PC-3 (cell line): ENCODE data around the gene ST6GALNAC2. TPM values are rescaled to one million over a fixed set of nuclear protein-coding genes. Genes with fewer than 3 reads are reported as not detected.

ENCODE experiments used
- ATAC-seq: fragments of 200-7000 bp; cut with Tn5 transposase; 2 replicates; pipeline ENCODE4 v1.9.1; 2020; ENCODE audit warnings: mild to moderate bottlenecking, moderate library complexity
- BruUV-seq: library from RNA; stranded (reverse); fragments of 400-500 nt; replicated peaks from 2 replicates; lab custom pipeline; 2021; lab: Mats Ljungman, UMichigan
- CTCF ChIA-PET: fragments of 300-600 bp; sonication (Branson Sonifier 250); formaldehyde crosslinking; loops from one replicate; lab custom pipeline; 2022; ENCODE audit warnings: antibody characterized with exemption; lab: Charles Lee
- POLR2A ChIA-PET: fragments of 300-600 bp; sonication (Branson Sonifier 250); formaldehyde crosslinking; loops from one replicate; lab custom pipeline; 2022; ENCODE audit warnings: antibody characterized with exemption; ENCODE audit not compliant: unreplicated experiment; lab: Charles Lee
- DNase-seq: peaks from one replicate; pipeline ENCODE4 v3.0.0-alpha.2; 2015
- H2AFZ ChIP-seq: fragments of 300-600 bp; sonication (generic); 2 replicates; pipeline ENCODE4 v1.6.0; 2016; ENCODE audit warnings: antibody characterized with exemption, low read length
- H3F3A ChIP-seq: fragments of 300-600 bp; sonication (generic); one replicate; pipeline ENCODE4 v1.6.0; 2017; ENCODE audit warnings: antibody characterized with exemption, low read length, control low read depth, mild to moderate bottlenecking; ENCODE audit not compliant: unreplicated experiment
- H3K27ac ChIP-seq: fragments of 300-600 bp; sonication (generic); 2 replicates; pipeline ENCODE4 v1.5.1; 2016; ENCODE audit warnings: mild to moderate bottlenecking, low read length
- H3K27me3 ChIP-seq: fragments of 300-600 bp; sonication (generic); 2 replicates; pipeline ENCODE4 v1.6.1; 2016; ENCODE audit warnings: low read length, mixed read lengths
- H3K36me3 ChIP-seq: fragments of 300-600 bp; sonication (generic); 2 replicates; pipeline ENCODE4 v1.6.1; 2016; ENCODE audit warnings: low read depth, mixed run types, low read length, mixed read lengths
- H3K4me1 ChIP-seq: fragments of 300-600 bp; sonication (generic); 2 replicates; pipeline ENCODE4 v1.5.1; 2016; ENCODE audit warnings: low read length; ENCODE audit not compliant: insufficient read depth
- H3K4me2 ChIP-seq: fragments of 300-600 bp; sonication (generic); 2 replicates; pipeline ENCODE4 v1.6.0; 2016; ENCODE audit warnings: low read length
- H3K4me3 ChIP-seq: fragments of 300-600 bp; sonication (generic); 2 replicates; pipeline ENCODE4 v1.5.1; 2016; ENCODE audit warnings: mild to moderate bottlenecking, low read length, mixed read lengths
- H3K79me2 ChIP-seq: fragments of 300-600 bp; sonication (generic); 2 replicates; pipeline ENCODE4 v1.6.1; 2017; ENCODE audit warnings: low read length, mixed read lengths
- H3K9ac ChIP-seq: fragments of 300-600 bp; sonication (generic); 2 replicates; pipeline ENCODE4 v1.6.0; 2016; ENCODE audit warnings: mild to moderate bottlenecking, low read length
- H3K9me2 ChIP-seq: fragments of 300-600 bp; sonication (generic); replicated peaks from 2 replicates; pipeline ENCODE4 v1.6.1; 2016; ENCODE audit warnings: mixed run types, low read length, mixed read lengths
- H3K9me3 ChIP-seq: fragments of 300-600 bp; sonication (generic); 2 replicates; pipeline ENCODE4 v1.6.1; 2016; ENCODE audit warnings: low read length, mixed read lengths
- H4K20me1 ChIP-seq: fragments of 300-600 bp; sonication (generic); 2 replicates; pipeline ENCODE4 v1.6.1; 2016; ENCODE audit warnings: low read length, mixed read lengths
- EZH2 ChIP-seq: fragments of 300-600 bp; sonication (generic); IDR thresholded peaks from one replicate; pipeline ENCODE4 v1.6.1; 2017; ENCODE audit warnings: antibody characterized with exemption, mild to moderate bottlenecking, low read length; ENCODE audit not compliant: unreplicated experiment
- EZH2phosphoT487 ChIP-seq: fragments of 300-600 bp; sonication (generic); IDR thresholded peaks from 2 replicates; pipeline ENCODE4 v1.6.1; 2018; ENCODE audit warnings: mild to moderate bottlenecking, antibody characterized with exemption, low read length, borderline replicate concordance
- intact Hi-C: fragments of 100-400 bp; cut with micrococcal nuclease; formaldehyde crosslinking; loops from 2 replicates; pipeline ENCODE4 v1.9.0; 2023
- total RNA-seq: library from RNA; depleted of rRNA; stranded (reverse); fragments of >200 nt; gene quantifications from 2 replicates; pipeline ENCODE4 v1.2.3, GENCODE V29; 2014
- TF ChIP-seq, protein P1 (sequence below): fragments of 300-600 bp; sonication (generic); conservative IDR thresholded peaks from 2 replicates; pipeline ENCODE4 v1.5.1; 2017; ENCODE audit warnings: antibody characterized with exemption, low read depth, mild to moderate bottlenecking, low read length

ST6GALNAC2 gene
- total RNA-seq, 1 experiment from 2014 or later: 1.0 TPM

DNA sequence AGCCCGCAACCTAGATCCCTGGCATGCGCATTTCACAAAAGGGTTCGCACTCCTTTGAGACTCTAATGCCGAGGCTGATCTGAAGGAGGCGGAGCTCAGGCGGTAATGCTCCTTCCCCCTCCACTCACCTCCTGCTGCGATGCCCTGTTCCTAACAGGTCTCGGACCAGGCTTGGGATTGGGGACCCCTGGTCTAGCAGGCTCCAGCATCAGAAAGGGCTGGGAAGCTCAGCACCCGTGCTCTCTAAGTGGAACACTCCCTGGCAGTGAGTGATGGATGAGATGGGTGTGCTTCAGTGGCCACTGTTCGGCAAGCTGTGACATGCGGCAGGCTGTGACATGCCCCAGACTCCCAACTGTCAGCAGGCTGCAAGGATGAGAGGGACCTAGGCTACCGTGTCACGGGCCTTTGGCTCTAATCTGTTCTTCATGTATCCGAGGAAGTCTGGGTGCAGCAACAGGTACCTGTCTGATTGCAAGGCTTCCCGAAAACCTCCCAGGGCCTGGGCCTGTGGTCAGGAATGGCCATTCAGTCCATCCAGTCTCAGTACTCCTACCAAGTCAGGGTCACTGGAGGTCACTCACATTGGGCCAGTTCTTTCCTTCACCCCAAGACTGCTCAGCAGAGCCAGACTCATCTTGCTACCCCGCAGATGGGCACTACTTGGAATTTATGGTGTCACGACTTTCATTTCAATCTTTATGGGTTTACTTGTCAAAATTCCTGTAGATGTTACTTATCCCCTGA is 1.3 kb upstream of the ST6GALNAC2 start:
- no peaks in the 10 kb centered on the region for H3F3A ChIP-seq
- H3K36me3 ChIP-seq: no peaks in the 10 kb centered on the region
- no peaks in the 10 kb centered on the region for H3K9me2 ChIP-seq
- BruUV-seq: no TSS peak
- 0 out of 2 replicates have a peak, but pooled peaks cover 4% of the 10 kb centered on the region for H3K4me1 ChIP-seq
- no peak overlapping the region for H3K4me2 ChIP-seq
- H2AFZ ChIP-seq: no peak overlapping the region
- no peak overlapping the region for H3K4me3 ChIP-seq
- H3K79me2 ChIP-seq: no peaks in the 10 kb centered on the region
- ATAC-seq (no peak), DNase-seq (no peak)
- no peaks in the 10 kb centered on the region for H3K27me3 ChIP-seq
- H3K27ac ChIP-seq: no peak overlapping the region
- ChIA-PET POLR2A (no interaction called here), CTCF (interaction anchor here (1.5 to 1.9 kb wide), 5 partner anchors 29 to 64 kb away, joined by 8 to 11 read pairs (median 11); no protein-coding TSS in a partner anchor)
- H4K20me1 ChIP-seq: no peaks in the 10 kb centered on the region
- no peaks in the 10 kb centered on the region for H3K9me3 ChIP-seq
- intact Hi-C loops: loop anchor here (1.0 to 2.0 kb wide), 2 partner anchors 29 to 36 kb away; no protein-coding TSS in a partner anchor
- no peak overlapping the region for H3K9ac ChIP-seq
- TF ChIP-seq EZH2phosphoT487 (no peak), EZH2 (no peak)
- TF ChIP-seq, protein P1, sequence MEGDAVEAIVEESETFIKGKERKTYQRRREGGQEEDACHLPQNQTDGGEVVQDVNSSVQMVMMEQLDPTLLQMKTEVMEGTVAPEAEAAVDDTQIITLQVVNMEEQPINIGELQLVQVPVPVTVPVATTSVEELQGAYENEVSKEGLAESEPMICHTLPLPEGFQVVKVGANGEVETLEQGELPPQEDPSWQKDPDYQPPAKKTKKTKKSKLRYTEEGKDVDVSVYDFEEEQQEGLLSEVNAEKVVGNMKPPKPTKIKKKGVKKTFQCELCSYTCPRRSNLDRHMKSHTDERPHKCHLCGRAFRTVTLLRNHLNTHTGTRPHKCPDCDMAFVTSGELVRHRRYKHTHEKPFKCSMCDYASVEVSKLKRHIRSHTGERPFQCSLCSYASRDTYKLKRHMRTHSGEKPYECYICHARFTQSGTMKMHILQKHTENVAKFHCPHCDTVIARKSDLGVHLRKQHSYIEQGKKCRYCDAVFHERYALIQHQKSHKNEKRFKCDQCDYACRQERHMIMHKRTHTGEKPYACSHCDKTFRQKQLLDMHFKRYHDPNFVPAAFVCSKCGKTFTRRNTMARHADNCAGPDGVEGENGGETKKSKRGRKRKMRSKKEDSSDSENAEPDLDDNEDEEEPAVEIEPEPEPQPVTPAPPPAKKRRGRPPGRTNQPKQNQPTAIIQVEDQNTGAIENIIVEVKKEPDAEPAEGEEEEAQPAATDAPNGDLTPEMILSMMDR: no peak

DNA sequence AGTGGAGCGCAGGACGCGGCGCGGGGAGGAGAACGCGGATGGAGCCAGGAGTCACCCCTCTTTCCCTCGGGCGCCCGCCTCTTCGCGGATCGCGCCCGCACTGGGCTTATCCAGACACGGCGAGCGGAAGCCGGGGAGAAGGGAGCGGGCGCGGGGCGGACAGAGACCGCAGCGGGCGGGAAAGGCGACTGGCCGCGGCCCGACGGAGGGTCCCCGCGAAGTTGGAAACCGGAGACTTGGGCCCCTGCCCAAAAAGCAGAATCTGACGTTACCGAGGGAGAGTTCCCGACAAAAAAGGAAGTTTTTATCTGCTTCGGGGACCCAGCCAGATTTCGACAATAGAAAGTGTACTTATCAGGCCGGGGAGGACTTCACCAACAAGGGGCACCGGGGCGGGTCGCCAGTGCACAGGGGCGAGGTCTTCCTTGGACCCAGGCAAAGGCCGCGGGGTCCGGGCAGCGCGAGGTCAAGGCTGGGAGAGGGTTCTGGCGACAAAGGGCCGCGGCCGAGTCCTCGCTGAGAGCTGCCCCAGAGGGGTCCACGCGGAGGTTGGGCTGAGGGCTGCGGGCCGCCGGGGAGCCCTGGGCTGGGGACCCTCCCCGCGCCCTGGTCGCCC is 519 bp downstream of the ST6GALNAC2 start:
- peak overlapping the region; percentile 75 for H2AFZ ChIP-seq
- TF ChIP-seq, protein P1: no peak
- TF ChIP-seq EZH2: no peak
- TF ChIP-seq EZH2phosphoT487: no peak
- intact Hi-C loops: no loop called here
- no peaks in the 10 kb centered on the region for H3K36me3 ChIP-seq
- H3K79me2 ChIP-seq: no peaks in the 10 kb centered on the region
- H3K27me3 ChIP-seq: no peaks in the 10 kb centered on the region
- ChIA-PET POLR2A (no interaction called here), CTCF (interaction anchor here (0.5 to 1.9 kb wide), 7 partner anchors 22 to 205 kb away, joined by 3 to 11 read pairs (median 8); no protein-coding TSS in a partner anchor)
- no peaks in the 10 kb centered on the region for H4K20me1 ChIP-seq
- peak overlapping the region; percentile 93 for H3K4me2 ChIP-seq
- peak overlapping the region; percentile 68 for H3K9ac ChIP-seq
- BruUV-seq: no TSS peak
- 0 out of 2 replicates have a peak, but pooled peaks cover 4% of the 10 kb centered on the region for H3K4me1 ChIP-seq
- H3K9me3 ChIP-seq: no peaks in the 10 kb centered on the region
- peak overlapping the region; percentile 80 for H3K4me3 ChIP-seq
- ATAC-seq (peak; percentile 6), DNase-seq (no peak)
- no peak overlapping the region for H3K27ac ChIP-seq
- H3F3A ChIP-seq: no peaks in the 10 kb centered on the region
- no peaks in the 10 kb centered on the region for H3K9me2 ChIP-seq
